ENCODE measurements around the gene FGF12. TPM values are rescaled to one million over a fixed set of nuclear protein-coding genes. Genes with fewer than 3 reads are reported as not detected.

Gene FGF12
- total and polyA plus RNA-seq, 2 donors (not counting 1 experiment from before 2014, with no cell fraction given): 0.03 TPM; not detected in 1

GRCh38 chr3:192366916-192367315, 360.4 kb downstream of the FGF12 start:
- intact Hi-C loops (cut with micrococcal nuclease): no loop called here
- Histone ChIP-seq H3K4me1 (ENCODE audit: control insufficient read depth in 2 of 2, insufficient read depth in 2 of 2, low read length in 2 of 2) (no peaks in the 10 kb centered on the region), H2AFZ (ENCODE audit: insufficient read depth, low read depth, low read length, poor library complexity, severe bottlenecking) (no peak overlapping the region), H3K36me3 (replicated peaks in 1 of 2; ENCODE audit: control extremely low read depth in 1 of 2, control insufficient read depth in 1 of 2, extremely low read depth in 1 of 2, insufficient read depth in 2 of 2, low read length in 1 of 2) (no peaks in the 10 kb centered on the region), H3K9me3 (ENCODE audit: control extremely low read depth in 1 of 3, control insufficient read depth in 2 of 3, insufficient read depth in 1 of 3, low read length in 2 of 3) (no peaks in the 10 kb centered on the region), H3K27ac (ENCODE audit: low read length in 2 of 2) (no peak overlapping the region), H3K9ac (ENCODE audit: low read length) (no peak overlapping the region), H3K4me2 (replicated peaks; ENCODE audit: low read depth, low read length, poor library complexity, severe bottlenecking) (no peak overlapping the region), H4K20me1 (ENCODE audit: control insufficient read depth, insufficient read depth, low read length, poor library complexity, severe bottlenecking) (no peaks in the 10 kb centered on the region), H3K27me3 (replicated peaks in 1 of 4; ENCODE audit: control extremely low read depth in 1 of 4, control insufficient read depth in 3 of 4, insufficient read depth in 4 of 4, low read length in 3 of 4) (peaks cover 0 to 3% (median 0%) of the 10 kb centered on the region in 4 experiments), H3K4me3 (ENCODE audit: control extremely low read depth in 1 of 5, extremely low read depth in 1 of 5, insufficient read depth in 1 of 5, low read depth in 2 of 5, low read length in 4 of 5) (no peak overlapping the region), H3K79me2 (ENCODE audit: control insufficient read depth, insufficient read depth, low read length) (no peaks in the 10 kb centered on the region)
- ChIA-PET CTCF (no interaction called here), POLR2A (no interaction called here)
- Mint-ChIP-seq H3K27me3 (peaks cover 4% of the 10 kb centered on the region), H3K4me1 (no peaks in the 10 kb centered on the region), H3K4me3 (no peak overlapping the region), H3K9me3 (ENCODE audit: insufficient read depth) (no peaks in the 10 kb centered on the region), H3K27ac (no peak overlapping the region)
- 100% methylated on average over 1 of the region's 6 CpGs for WGBS (ENCODE audit: insufficient coverage)
- TF ChIP-seq CTCF (IDR thresholded peaks at IDR 0.05) (no peak), EZH2 (IDR thresholded peaks at IDR 0.05; ENCODE audit: borderline replicate concordance, insufficient read depth, low read depth, low read length, poor library complexity, severe bottlenecking) (no peak)
- DNase-seq: no peak
- no peak for ATAC-seq (ENCODE audit: low read depth)

GRCh38 chr3:192365571-192365970, 361.8 kb downstream of the FGF12 start:
- H3K9me3 Mint-ChIP-seq (ENCODE audit: insufficient read depth): no peaks in the 10 kb centered on the region
- no peaks in the 10 kb centered on the region for H3K36me3 ChIP-seq (replicated peaks in 1 of 2; ENCODE audit: control extremely low read depth in 1 of 2, control insufficient read depth in 1 of 2, extremely low read depth in 1 of 2, insufficient read depth in 2 of 2, low read length in 1 of 2)
- no peaks in the 10 kb centered on the region for H3K4me1 ChIP-seq (ENCODE audit: control insufficient read depth in 2 of 2, insufficient read depth in 2 of 2, low read length in 2 of 2)
- DNase-seq (no peak), ATAC-seq (ENCODE audit: low read depth) (no peak)
- peaks cover 0 to 3% (median 0%) of the 10 kb centered on the region in 4 experiments for H3K27me3 ChIP-seq (replicated peaks in 1 of 4; ENCODE audit: control extremely low read depth in 1 of 4, control insufficient read depth in 3 of 4, insufficient read depth in 4 of 4, low read length in 3 of 4)
- H2AFZ ChIP-seq (ENCODE audit: insufficient read depth, low read depth, low read length, poor library complexity, severe bottlenecking): no peak overlapping the region
- H3K79me2 ChIP-seq (ENCODE audit: control insufficient read depth, insufficient read depth, low read length): no peaks in the 10 kb centered on the region
- no peak overlapping the region for H3K4me2 ChIP-seq (replicated peaks; ENCODE audit: low read depth, low read length, poor library complexity, severe bottlenecking)
- WGBS (ENCODE audit: insufficient coverage): 79% methylated on average over 5 of the region's 7 CpGs
- TF ChIP-seq CTCF (IDR thresholded peaks at IDR 0.05): no peak
- no peak for TF ChIP-seq EZH2 (IDR thresholded peaks at IDR 0.05; ENCODE audit: borderline replicate concordance, insufficient read depth, low read depth, low read length, poor library complexity, severe bottlenecking)
- no peaks in the 10 kb centered on the region for H3K9me3 ChIP-seq (ENCODE audit: control extremely low read depth in 1 of 3, control insufficient read depth in 2 of 3, insufficient read depth in 1 of 3, low read length in 2 of 3)
- no peaks in the 10 kb centered on the region for H3K4me1 Mint-ChIP-seq
- H4K20me1 ChIP-seq (ENCODE audit: control insufficient read depth, insufficient read depth, low read length, poor library complexity, severe bottlenecking): no peaks in the 10 kb centered on the region
- no peak overlapping the region for H3K27ac Mint-ChIP-seq
- intact Hi-C loops (cut with micrococcal nuclease): no loop called here
- H3K27me3 Mint-ChIP-seq: peaks cover 4% of the 10 kb centered on the region
- ChIA-PET CTCF (no interaction called here), POLR2A (no interaction called here)
- no peak overlapping the region for H3K9ac ChIP-seq (ENCODE audit: low read length)
- no peak overlapping the region for H3K4me3 Mint-ChIP-seq
- no peak overlapping the region for H3K27ac ChIP-seq (ENCODE audit: low read length in 2 of 2)
- no peak overlapping the region for H3K4me3 ChIP-seq (ENCODE audit: control extremely low read depth in 1 of 5, extremely low read depth in 1 of 5, insufficient read depth in 1 of 5, low read depth in 2 of 5, low read length in 4 of 5)
